GM23338 (cell line): ENCODE measurements around the gene CNP. TPM values are rescaled to one million over a fixed set of nuclear protein-coding genes. Genes with fewer than 3 reads are reported as not detected.

Experiments used
- ATAC-seq: fragments of 200-7000 bp; cut with Tn5 transposase; 3 replicates; pipeline ENCODE4 v1.9.1; 2020
- DNase-seq: peaks from one replicate; pipeline ENCODE4 v3.0.0-alpha.2; 2015; ENCODE audit warnings: low spot score
- H2AFZ ChIP-seq: fragments of 200-600 bp; sonication (generic); 2 replicates; pipeline ENCODE4 v1.8.0; 2016; ENCODE audit warnings: antibody characterized with exemption, mild to moderate bottlenecking, moderate library complexity
- H3F3A ChIP-seq: fragments of 200-600 bp; sonication (generic); replicated peaks from 2 replicates; pipeline ENCODE4 v1.8.0; 2017; ENCODE audit warnings: antibody characterized with exemption, mixed run types, low read depth
- H3K27ac ChIP-seq: fragments of 200-600 bp; sonication (generic); 2 replicates; pipeline ENCODE4 v1.6.1; 2016; ENCODE audit warnings: low read depth
- H3K27me3 ChIP-seq: fragments of 200-600 bp; sonication (generic); 2 replicates; pipeline ENCODE4 v1.8.0; 2016; ENCODE audit warnings: mild to moderate bottlenecking, mixed run types, moderate library complexity; ENCODE audit not compliant: insufficient read depth
- H3K36me3 ChIP-seq: fragments of 200-600 bp; sonication (generic); 2 replicates; pipeline ENCODE4 v1.8.0; 2016; ENCODE audit warnings: mild to moderate bottlenecking; ENCODE audit not compliant: insufficient read depth
- H3K4me1 ChIP-seq: fragments of 200-600 bp; sonication (generic); 2 replicates; pipeline ENCODE4 v1.8.0; 2016; ENCODE audit warnings: mild to moderate bottlenecking, moderate library complexity; ENCODE audit not compliant: insufficient read depth
- H3K4me2 ChIP-seq: fragments of 200-600 bp; sonication (generic); 2 replicates; pipeline ENCODE4 v1.7.1; 2017; ENCODE audit warnings: mixed run types
- H3K4me3 ChIP-seq: fragments of 200-600 bp; sonication (generic); 2 replicates; pipeline ENCODE4 v1.6.1; 2016; ENCODE audit warnings: mixed run types
- H3K79me2 ChIP-seq: fragments of 200-600 bp; sonication (generic); replicated peaks from 2 replicates; pipeline ENCODE4 v1.8.0; 2017; ENCODE audit warnings: mild to moderate bottlenecking; ENCODE audit not compliant: insufficient read depth
- H3K9me2 ChIP-seq: fragments of 200-600 bp; sonication (generic); 2 replicates; pipeline ENCODE4 v1.8.0; 2017; ENCODE audit not compliant: insufficient read depth
- H4K20me1 ChIP-seq: fragments of 200-600 bp; sonication (generic); replicated peaks from 2 replicates; pipeline ENCODE4 v1.8.0; 2017; ENCODE audit warnings: mild to moderate bottlenecking; ENCODE audit not compliant: insufficient read depth
- H3K27ac Mint-ChIP-seq: 2 replicates; pipeline ENCODE4 v1.8.0; 2020; ENCODE audit warnings: inconsistent platforms, mild to moderate bottlenecking, moderate library complexity, mixed read lengths
- H3K27me3 Mint-ChIP-seq: 3 replicates; pipeline ENCODE4 v1.8.0; 2022; ENCODE audit warnings: low read depth, mild to moderate bottlenecking, moderate library complexity, mixed read lengths, inconsistent platforms; ENCODE audit not compliant: insufficient read depth, poor library complexity
- H3K36me3 Mint-ChIP-seq: 3 replicates; pipeline ENCODE4 v1.8.0; 2021; ENCODE audit warnings: low read depth, mild to moderate bottlenecking, inconsistent platforms, moderate library complexity, mixed read lengths
- H3K4me1 Mint-ChIP-seq: 3 replicates; pipeline ENCODE4 v1.8.0; 2020; ENCODE audit warnings: mild to moderate bottlenecking, inconsistent platforms, mixed read lengths
- H3K4me3 Mint-ChIP-seq: 3 replicates; pipeline ENCODE4 v1.8.0; 2021; ENCODE audit warnings: moderate library complexity, mild to moderate bottlenecking, inconsistent platforms, mixed read lengths
- H3K9me3 Mint-ChIP-seq: 3 replicates; pipeline ENCODE4 v1.8.0; 2020; ENCODE audit warnings: moderate library complexity, mild to moderate bottlenecking, inconsistent platforms, mixed read lengths
- EZH2phosphoT487 ChIP-seq: fragments of 200-600 bp; sonication (generic); IDR thresholded peaks from one replicate; pipeline ENCODE4 v1.8.1; 2018; ENCODE audit warnings: antibody characterized with exemption; ENCODE audit not compliant: unreplicated experiment
- POLR2AphosphoS5 ChIP-seq: IDR thresholded peaks from 2 replicates; pipeline ENCODE4 v1.6.1; 2016; ENCODE audit warnings: antibody characterized with exemption, low read depth
- polyA plus RNA-seq: library from polyadenylated mRNA; unstranded; fragments of >200 nt; fragmentation: Nextera tagmentation; extraction: Ambion mirVana; gene quantifications from 2 replicates; pipeline ENCODE4 v1.2.1, GENCODE V29; 2016
- total RNA-seq: library from RNA; depleted of rRNA; stranded (reverse); fragments of >200 nt; shearing (Covaris generic); gene quantifications from 2 replicates; pipeline ENCODE4 v1.2.3, GENCODE V29; 2014
- TF ChIP-seq, protein P1 (sequence below): fragments of 250-450 bp; sonication (Bioruptor Pico); IDR thresholded peaks from 2 replicates; pipeline ENCODE4 v1.5.0; 2020; ENCODE audit warnings: mild to moderate bottlenecking, moderate library complexity
- TF ChIP-seq, protein P2 (sequence below): IDR thresholded peaks from 2 replicates; pipeline ENCODE4 v1.6.1; 2016; ENCODE audit warnings: antibody characterized with exemption
- TF ChIP-seq, protein P3 (sequence below), 2 experiments: fragments of 200-600 bp in 1 of 2; sonication (generic) in 1 of 2; conservative IDR thresholded peaks; 2 replicates each; pipeline versions ENCODE4 v1.5.1 to v1.6.1; 2016 to 2017; ENCODE audit warnings: antibody characterized with exemption in 2 of 2, low read depth in 2 of 2, mild to moderate bottlenecking in 2 of 2, moderate library complexity in 1 of 2

The CNP gene
- total and polyA plus RNA-seq, 2 experiments from 2014 or later, result 30.8 to 47.8 TPM

DNA sequence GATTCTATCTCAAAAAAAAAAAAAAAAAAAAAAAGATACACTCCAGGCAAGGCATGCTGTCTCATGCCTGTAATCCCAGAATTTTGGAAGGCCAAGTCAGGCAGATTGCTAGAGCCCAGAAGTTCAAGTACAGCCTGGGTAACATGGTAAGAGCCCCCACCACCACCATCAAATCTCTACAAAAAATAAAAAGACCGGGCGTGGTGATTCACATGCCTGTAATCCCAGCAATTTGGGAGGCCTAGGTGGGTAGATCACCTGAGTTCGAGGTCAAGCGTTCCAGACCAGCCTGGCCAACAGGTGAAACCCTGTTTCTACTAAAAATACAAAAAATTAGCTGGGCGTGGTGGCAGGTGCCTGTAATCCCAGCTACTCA, 46.0 kb upstream of the CNP start (continued):
- TF ChIP-seq, protein P1, sequence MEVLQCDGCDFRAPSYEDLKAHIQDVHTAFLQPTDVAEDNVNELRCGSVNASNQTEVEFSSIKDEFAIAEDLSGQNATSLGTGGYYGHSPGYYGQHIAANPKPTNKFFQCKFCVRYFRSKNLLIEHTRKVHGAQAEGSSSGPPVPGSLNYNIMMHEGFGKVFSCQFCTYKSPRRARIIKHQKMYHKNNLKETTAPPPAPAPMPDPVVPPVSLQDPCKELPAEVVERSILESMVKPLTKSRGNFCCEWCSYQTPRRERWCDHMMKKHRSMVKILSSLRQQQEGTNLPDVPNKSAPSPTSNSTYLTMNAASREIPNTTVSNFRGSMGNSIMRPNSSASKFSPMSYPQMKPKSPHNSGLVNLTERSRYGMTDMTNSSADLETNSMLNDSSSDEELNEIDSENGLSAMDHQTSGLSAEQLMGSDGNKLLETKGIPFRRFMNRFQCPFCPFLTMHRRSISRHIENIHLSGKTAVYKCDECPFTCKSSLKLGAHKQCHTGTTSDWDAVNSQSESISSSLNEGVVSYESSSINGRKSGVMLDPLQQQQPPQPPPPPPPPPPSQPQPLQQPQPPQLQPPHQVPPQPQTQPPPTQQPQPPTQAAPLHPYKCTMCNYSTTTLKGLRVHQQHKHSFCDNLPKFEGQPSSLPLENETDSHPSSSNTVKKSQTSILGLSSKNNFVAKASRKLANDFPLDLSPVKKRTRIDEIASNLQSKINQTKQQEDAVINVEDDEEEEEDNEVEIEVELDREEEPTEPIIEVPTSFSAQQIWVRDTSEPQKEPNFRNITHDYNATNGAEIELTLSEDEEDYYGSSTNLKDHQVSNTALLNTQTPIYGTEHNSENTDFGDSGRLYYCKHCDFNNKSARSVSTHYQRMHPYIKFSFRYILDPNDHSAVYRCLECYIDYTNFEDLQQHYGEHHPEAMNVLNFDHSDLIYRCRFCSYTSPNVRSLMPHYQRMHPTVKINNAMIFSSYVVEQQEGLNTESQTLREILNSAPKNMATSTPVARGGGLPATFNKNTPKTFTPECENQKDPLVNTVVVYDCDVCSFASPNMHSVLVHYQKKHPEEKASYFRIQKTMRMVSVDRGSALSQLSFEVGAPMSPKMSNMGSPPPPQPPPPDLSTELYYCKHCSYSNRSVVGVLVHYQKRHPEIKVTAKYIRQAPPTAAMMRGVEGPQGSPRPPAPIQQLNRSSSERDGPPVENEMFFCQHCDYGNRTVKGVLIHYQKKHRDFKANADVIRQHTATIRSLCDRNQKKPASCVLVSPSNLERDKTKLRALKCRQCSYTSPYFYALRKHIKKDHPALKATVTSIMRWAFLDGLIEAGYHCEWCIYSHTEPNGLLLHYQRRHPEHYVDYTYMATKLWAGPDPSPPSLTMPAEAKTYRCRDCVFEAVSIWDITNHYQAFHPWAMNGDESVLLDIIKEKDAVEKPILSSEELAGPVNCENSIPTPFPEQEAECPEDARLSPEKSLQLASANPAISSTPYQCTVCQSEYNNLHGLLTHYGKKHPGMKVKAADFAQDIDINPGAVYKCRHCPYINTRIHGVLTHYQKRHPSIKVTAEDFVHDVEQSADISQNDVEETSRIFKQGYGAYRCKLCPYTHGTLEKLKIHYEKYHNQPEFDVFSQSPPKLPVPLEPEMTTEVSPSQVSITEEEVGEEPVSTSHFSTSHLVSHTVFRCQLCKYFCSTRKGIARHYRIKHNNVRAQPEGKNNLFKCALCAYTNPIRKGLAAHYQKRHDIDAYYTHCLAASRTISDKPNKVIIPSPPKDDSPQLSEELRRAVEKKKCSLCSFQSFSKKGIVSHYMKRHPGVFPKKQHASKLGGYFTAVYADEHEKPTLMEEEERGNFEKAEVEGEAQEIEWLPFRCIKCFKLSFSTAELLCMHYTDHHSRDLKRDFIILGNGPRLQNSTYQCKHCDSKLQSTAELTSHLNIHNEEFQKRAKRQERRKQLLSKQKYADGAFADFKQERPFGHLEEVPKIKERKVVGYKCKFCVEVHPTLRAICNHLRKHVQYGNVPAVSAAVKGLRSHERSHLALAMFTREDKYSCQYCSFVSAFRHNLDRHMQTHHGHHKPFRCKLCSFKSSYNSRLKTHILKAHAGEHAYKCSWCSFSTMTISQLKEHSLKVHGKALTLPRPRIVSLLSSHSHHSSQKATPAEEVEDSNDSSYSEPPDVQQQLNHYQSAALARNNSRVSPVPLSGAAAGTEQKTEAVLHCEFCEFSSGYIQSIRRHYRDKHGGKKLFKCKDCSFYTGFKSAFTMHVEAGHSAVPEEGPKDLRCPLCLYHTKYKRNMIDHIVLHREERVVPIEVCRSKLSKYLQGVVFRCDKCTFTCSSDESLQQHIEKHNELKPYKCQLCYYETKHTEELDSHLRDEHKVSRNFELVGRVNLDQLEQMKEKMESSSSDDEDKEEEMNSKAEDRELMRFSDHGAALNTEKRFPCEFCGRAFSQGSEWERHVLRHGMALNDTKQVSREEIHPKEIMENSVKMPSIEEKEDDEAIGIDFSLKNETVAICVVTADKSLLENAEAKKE (CRISPR knock-in tag), result no peak
- no peak for TF ChIP-seq EZH2phosphoT487
- TF ChIP-seq, protein P2, sequence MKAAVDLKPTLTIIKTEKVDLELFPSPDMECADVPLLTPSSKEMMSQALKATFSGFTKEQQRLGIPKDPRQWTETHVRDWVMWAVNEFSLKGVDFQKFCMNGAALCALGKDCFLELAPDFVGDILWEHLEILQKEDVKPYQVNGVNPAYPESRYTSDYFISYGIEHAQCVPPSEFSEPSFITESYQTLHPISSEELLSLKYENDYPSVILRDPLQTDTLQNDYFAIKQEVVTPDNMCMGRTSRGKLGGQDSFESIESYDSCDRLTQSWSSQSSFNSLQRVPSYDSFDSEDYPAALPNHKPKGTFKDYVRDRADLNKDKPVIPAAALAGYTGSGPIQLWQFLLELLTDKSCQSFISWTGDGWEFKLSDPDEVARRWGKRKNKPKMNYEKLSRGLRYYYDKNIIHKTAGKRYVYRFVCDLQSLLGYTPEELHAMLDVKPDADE, result no peak

DNA sequence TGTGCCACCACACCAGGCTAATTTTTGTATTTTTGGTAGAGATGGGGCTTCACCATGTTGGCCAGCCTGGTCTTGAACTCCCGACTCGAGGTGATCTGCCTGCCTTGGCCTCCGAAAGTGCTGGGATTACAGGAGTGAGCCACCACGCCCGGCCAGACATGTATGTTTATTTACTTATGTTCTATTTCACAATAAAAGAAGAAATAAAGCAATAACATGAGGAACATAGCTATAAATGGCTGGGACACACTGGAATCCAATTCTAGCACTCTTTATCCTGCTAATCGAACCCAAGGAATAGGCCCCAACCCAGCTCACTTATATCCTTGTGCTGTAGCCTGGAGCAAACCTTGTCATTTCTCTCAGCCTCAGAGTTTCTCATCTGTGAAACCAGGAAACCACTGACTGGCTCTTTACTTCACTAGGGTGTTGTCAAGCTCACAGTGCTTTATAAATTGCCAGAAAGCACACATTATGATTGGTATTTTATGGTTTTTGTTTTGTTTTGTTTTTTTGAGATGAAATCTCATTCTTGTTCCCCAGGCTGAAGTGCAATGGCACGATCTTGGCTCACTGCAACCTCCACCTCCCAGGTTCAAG, 40.5 kb upstream of the CNP start:
- Histone ChIP-seq H3K4me2 (no peak overlapping the region), H3K79me2 (no peaks in the 10 kb centered on the region; the same call in 1 of the 2 replicates), H3K27ac (no peak overlapping the region), H3K27me3 (no peaks in the 10 kb centered on the region), H3F3A (peaks cover 3% of the 10 kb centered on the region; the same call in 1 of the 2 replicates), H3K36me3 (no peaks in the 10 kb centered on the region), H4K20me1 (no peaks in the 10 kb centered on the region), H3K4me1 (peaks cover 6% of the 10 kb centered on the region; the same call in 1 of the 2 replicates), H2AFZ (no peak overlapping the region), H3K9me2 (no peaks in the 10 kb centered on the region), H3K4me3 (no peak overlapping the region)
- DNase-seq (no peak), ATAC-seq (no peak)
- Mint-ChIP-seq H3K4me3 (no peak overlapping the region), H3K9me3 (no peaks in the 10 kb centered on the region; the same call in 2 of the 3 replicates), H3K4me1 (peaks cover 12% of the 10 kb centered on the region), H3K27ac (no peak overlapping the region), H3K27me3 (peaks cover 11% of the 10 kb centered on the region), H3K36me3 (no peaks in the 10 kb centered on the region)
- TF ChIP-seq POLR2AphosphoS5, result no peak
- TF ChIP-seq, protein P3, sequence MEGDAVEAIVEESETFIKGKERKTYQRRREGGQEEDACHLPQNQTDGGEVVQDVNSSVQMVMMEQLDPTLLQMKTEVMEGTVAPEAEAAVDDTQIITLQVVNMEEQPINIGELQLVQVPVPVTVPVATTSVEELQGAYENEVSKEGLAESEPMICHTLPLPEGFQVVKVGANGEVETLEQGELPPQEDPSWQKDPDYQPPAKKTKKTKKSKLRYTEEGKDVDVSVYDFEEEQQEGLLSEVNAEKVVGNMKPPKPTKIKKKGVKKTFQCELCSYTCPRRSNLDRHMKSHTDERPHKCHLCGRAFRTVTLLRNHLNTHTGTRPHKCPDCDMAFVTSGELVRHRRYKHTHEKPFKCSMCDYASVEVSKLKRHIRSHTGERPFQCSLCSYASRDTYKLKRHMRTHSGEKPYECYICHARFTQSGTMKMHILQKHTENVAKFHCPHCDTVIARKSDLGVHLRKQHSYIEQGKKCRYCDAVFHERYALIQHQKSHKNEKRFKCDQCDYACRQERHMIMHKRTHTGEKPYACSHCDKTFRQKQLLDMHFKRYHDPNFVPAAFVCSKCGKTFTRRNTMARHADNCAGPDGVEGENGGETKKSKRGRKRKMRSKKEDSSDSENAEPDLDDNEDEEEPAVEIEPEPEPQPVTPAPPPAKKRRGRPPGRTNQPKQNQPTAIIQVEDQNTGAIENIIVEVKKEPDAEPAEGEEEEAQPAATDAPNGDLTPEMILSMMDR (conservative IDR thresholded peaks at IDR 0.05; ENCODE audit: low read depth in 2 of 2), result no peak
